GF-D8 (cell line): ENCODE results near the gene TERT.

ENCODE experiments used
- DNase-seq: peaks from one replicate; lab custom pipeline; 2025; lab: John Stamatoyannopoulos, UW

Gene TERT

DNA sequence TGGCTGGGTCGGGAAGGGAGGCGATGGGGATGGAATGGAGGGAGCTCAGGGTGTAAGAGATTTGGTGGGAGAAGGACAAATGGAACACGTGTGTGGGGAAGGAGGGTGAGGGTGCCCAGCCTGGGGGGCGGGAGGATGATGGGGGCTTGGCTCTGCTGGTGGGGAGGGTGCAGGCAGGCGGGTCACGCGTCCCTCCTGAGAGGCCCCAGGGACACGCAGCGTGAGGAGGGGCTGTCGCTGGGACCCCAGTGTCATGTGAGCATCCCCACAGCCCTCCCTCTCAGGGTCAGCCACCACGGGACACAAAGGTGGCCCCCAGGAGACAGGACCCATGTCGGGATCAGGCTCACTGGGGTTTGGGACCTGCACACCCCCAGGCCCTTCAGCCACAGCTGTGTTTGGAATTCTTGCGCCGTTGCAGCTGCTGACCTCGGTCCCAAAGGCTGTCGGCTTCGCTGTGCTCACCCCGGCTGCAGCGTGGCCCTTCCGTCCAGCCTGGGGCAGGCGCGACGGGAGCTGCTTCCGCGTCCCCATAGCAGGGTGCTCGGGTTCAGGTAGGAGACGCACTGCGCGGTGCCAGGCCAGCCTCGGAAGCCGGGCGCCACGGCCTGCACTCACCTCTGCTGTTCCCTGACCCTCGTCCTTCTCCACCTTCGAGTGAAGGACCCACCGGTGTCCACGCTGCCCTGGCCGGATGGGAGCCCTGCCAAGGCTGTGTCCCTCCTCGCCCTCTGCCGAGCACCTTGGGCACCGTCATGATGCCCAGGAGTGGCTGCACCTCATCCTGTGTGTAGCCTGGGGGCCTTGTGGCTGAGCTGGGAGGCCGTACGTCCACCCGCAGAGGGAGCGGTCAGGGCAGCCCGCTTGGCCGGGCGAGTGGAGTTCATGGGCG is 88.1 kb downstream of the TERT start:
- no peak for DNase-seq

GRCh38 chr5:1205255-1206180 is 89.3 kb downstream of the TERT start:
- no peak for DNase-seq

GRCh38 chr5:1204693-1205242 is 90.1 kb downstream of the TERT start:
- DNase-seq = no peak

GRCh38 chr5:1203968-1204692 is 90.7 kb downstream of the TERT start:
- no peak for DNase-seq

DNA sequence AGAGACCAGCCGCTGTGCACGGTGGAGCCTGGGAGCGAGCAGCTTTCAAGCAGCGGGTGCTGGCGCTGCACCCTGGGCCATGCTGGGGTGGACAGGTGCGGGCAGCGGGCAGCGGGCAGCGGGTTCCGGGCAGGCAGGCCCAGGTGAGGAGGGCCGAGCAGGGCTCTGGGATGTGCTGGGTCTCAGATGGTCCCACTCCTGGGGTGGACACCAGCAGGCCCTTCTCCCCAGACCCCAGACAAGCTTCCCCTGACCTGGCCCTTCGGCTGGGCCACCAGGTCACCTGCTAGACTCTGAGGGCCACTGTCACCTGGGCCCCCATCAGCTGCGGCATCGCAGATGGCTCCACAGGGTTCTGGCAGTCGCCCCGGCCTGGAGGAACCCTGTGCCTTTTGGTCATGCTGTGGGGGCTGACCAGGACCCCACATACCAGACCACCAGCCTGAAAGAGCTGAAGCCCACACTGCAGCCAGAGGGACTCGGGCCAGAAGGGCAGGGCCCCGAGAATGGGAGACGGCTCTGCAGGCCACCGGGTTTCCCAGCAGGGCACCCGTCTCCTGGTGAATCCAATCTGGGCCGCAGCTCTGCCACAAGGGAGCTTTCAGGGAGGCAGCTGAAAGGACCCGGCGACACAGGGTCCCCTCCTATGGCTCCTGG is 91.4 kb downstream of the TERT start:
- no peak for DNase-seq
